Kidney epithelial cell (primary cell): ENCODE measurements around the gene SLC16A3. TPM values are rescaled to one million over a fixed set of nuclear protein-coding genes. Genes with fewer than 3 reads are reported as not detected.
"Not testable (repeated sequence)": the region's sequence is repeated elsewhere in the genome, so short reads cannot be mapped to it uniquely, and the experiment has no call there.

Source experiments
- DNase-seq: peaks from one replicate; pipeline ENCODE4 v3.0.0-alpha.2; 2010; ENCODE audit warnings: low read depth
- H3K27me3 ChIP-seq: 2 replicates; pipeline ENCODE4 v1.6.0; 2011; ENCODE audit warnings: low read length; ENCODE audit not compliant: control insufficient read depth, insufficient read depth
- H3K36me3 ChIP-seq: 2 replicates; pipeline ENCODE4 v1.5.1; 2011; ENCODE audit warnings: low read length; ENCODE audit not compliant: control insufficient read depth, insufficient read depth
- H3K4me3 ChIP-seq: 2 replicates; pipeline ENCODE4 v1.5.1; 2011; ENCODE audit warnings: low read depth, mild to moderate bottlenecking, control low read depth, low read length
- CTCF ChIP-seq: IDR thresholded peaks from 2 replicates; pipeline ENCODE4 v1.5.1; 2011; ENCODE audit warnings: mild to moderate bottlenecking, moderate library complexity, low read length, control low read depth, inconsistent platforms; ENCODE audit not compliant: insufficient read depth, poor library complexity, severe bottlenecking
- total RNA-seq: library from RNA; depleted of rRNA; stranded (reverse); fragments of >200 nt; gene quantifications from 2 replicates; pipeline ENCODE4 v1.2.3, GENCODE V29; 2015

SLC16A3 gene
- total RNA-seq, 1 donor from 2014 or later, result 83.4 TPM

GRCh38 chr17:82186221-82186620 lies 42.6 kb upstream of the SLC16A3 start:
- Histone ChIP-seq H3K36me3 (peaks cover 2% of the 10 kb centered on the region), H3K4me3 (no peak overlapping the region), H3K27me3 (no peaks in the 10 kb centered on the region)
- TF ChIP-seq CTCF, result no peak
- no peak for DNase-seq

GRCh38 chr17:82187500-82187899 lies 41.3 kb upstream of the SLC16A3 start:
- H3K27me3 ChIP-seq, result no peaks in the 10 kb centered on the region
- no peak for TF ChIP-seq CTCF
- no peak for DNase-seq
- peaks cover 2% of the 10 kb centered on the region for H3K36me3 ChIP-seq
- no peak overlapping the region for H3K4me3 ChIP-seq

DNA sequence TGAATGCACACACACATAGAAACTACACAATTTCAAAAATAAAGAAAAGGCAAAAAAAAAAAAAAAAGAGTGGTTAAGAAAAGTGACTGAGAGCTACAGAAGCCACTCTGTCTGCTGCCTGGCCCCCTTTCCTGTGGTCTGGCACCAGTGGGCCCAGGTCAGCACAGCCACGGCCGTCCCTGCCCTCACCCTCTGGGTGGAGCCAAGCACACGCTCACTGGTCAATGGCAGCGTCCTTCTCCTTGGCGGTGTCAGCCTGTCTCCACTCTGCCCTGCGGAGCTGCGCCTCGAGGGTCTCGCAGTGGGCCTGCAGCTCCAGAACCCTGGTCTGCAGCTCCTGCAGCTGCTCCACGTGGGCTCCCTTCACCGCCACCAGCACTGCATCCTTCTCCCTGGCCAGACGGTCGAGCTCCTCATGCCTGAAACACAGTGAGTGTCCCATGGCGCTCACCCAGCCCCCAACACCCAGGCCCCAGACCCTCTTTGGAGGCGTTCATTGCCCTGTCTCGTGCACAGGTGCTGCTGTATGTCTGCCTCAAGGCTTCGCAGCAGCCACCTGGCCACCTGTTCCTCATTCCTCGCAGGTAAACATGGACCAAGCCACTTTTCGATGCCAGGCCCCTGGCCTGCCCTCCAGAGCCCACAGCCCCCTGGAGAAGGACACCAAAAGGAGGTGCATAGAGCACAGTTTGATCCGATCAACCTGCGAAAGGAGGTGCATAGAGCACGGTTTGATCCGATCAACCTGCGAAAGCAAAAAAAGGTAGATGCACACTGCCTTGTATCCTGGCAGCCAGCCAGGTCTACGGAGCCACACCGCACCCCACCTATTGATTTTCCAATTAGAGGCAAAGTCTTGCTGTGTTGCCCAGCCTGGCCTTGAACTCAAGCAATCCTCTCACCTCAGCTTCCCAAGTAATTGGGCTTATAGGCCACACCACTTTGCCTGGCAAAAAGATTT lies 40.6 kb upstream of the SLC16A3 start:
- Histone ChIP-seq H3K36me3 (peaks cover 2% of the 10 kb centered on the region), H3K4me3 (no peak overlapping the region), H3K27me3 (no peaks in the 10 kb centered on the region)
- no peak for DNase-seq
- TF ChIP-seq CTCF, result no peak

DNA sequence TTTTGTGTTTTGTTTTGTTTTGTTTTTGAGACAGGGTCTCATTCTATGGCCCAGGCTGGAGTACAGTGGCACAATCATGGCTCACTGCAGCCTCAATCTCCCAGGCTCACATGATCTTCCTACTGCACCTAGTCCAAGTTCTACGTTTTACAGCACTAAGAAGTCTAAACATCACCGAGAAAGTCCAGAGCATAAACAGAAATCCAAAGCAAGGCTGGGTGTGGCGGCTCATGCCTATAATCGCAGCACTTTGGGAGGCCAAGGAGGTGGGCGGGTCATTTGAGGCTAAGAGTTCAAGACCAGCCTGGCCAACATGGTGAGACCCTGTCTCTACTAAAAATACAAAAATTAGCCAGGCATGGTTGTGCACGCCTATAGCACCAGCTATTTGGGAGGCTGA lies 35.8 kb upstream of the SLC16A3 start:
- H3K4me3 ChIP-seq, H3K36me3 ChIP-seq: not testable (repeated sequence)

DNA sequence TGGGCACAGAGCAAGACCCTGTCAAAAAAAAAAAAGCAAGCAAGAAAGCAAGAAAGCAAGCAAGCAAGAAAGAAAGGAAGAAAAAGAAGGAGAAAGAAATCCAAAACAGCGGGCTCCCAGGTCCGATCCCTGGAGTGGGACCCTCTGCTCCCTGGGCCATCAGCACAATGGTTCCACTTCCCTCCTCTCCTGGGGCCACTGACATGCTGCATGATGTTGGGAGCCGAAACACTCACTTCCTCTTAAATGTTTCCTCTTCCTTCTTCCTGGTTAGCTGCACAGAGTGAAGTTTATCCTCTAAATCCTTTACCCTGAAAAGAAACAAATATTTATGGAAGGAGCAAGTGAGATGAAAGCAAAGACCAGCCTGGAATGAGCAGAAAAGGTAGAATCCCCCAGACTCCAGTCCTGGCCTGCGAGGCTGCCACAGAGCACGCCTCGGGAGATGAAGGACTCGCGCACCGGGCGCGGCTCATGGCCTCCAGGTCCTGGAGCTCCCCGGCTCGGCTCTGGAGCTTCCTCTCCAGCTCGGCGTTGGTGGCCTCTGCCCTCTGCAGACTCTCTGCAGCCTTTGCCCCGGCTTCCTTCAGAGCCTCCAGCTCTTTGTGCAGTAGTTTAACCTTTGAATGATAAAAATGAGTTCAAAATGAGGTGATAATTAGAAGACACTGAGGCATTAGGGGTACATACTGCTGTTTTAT lies 35.2 kb upstream of the SLC16A3 start:
- no peak for TF ChIP-seq CTCF
- no peak for DNase-seq
- no peak overlapping the region for H3K4me3 ChIP-seq
- H3K27me3 ChIP-seq, result no peaks in the 10 kb centered on the region
- H3K36me3 ChIP-seq, result peaks cover 1% of the 10 kb centered on the region

More for the DNA sequence above, 35.8 kb upstream of the SLC16A3 start:
- not testable (repeated sequence) for H3K27me3 ChIP-seq, DNase-seq

DNA sequence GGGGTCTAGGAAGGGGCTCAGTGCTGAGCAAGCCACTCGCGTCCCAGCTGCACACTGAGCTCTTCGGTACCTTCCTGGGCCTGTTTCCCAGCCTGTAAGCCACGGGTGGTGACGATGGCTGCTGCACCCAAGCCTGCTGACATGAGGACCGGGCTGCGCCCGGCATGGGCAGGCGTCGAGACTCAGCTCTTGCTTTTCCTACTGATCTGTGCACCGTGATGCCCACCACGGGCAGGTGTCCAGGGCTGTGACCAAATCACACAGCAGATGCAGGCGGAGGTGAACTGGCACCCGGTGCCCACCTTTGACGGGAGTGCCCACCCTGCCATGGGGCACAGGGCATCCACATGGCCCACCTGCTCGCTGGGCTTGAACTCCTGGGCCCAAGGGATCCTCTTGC lies 34.1 kb upstream of the SLC16A3 start:
- Histone ChIP-seq H3K4me3 (no peak overlapping the region), H3K27me3 (no peaks in the 10 kb centered on the region), H3K36me3 (peaks cover 1% of the 10 kb centered on the region)
- no peak for DNase-seq
- TF ChIP-seq CTCF, result no peak
